ENCODE results near the gene CWC25. TPM values are rescaled to one million over a fixed set of nuclear protein-coding genes. Genes with fewer than 3 reads are reported as not detected.

CWC25 gene
- total and polyA plus RNA-seq, 2 of the 13 experiments (the other 11 are each of a cell fraction or from before 2014, with no cell fraction given): 15.6 to 22.7 TPM

DNA sequence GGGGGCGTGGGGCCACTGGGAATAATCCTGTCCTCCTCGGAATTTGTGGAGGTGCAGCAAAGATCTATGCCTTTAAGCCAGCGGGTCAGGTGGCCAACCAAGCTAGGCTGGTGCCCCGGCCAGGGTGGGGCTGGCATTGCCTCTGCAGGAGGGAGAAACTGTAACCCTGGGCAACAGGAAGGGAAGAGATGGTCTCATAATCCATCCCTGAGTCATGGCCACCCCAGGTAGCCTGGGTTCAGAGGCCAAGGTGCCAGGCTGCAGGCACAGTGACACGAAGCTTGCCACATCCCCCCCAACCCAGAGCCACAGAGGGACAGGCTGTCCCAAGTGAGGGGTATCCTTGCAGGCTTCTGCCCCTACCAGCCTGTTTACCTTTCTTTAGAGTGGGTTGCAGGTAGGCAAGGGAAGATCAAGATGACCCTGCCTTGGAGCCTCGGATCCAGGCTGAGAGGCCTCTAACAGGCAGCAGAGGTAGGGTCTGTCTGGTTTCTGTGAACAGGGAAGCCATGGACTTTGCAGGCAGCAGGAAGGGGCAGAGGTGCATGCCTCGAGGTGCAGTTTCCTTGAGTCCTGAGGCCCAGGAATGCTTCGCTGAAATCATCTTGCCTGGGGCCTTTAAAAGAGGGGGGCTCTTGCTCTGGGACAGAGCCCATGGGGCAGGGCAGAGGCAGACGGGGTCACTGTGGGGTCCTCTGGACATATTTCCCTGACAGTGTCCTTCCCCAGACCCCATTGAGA is 48.7 kb upstream of the CWC25 start:
- FAIRE-seq: no peak
- no TSS peak for BruUV-seq (replicated peaks)
- no peak overlapping the region for H2AFZ ChIP-seq (ENCODE audit: low read length)
- CTCF ChIA-PET (ENCODE audit: low intra/inter-chr PET ratio, low total read pairs): no interaction called here
- no peak for ATAC-seq
- H4K20me1 ChIP-seq (ENCODE audit: insufficient read depth, low read length): peaks cover 61% of the 10 kb centered on the region
- intact Hi-C loops (cut with micrococcal nuclease; ENCODE audit: unreplicated experiment) (loop anchor here (5.0 kb wide), 2 partner anchors 43 to 278 kb away; partner anchors contain the start of gene PLXDC1), in situ Hi-C loops (cut with HindIII; ENCODE audit: extremely low pct_ligation_motif_present, low pct_unique_long_range_greater_than_20kb) (no loop called here)
- H3K79me2 ChIP-seq (ENCODE audit: insufficient read depth, low read length): peaks cover 76% of the 10 kb centered on the region
- H3K4me3 ChIP-seq (replicated peaks in 1 of 3; ENCODE audit: insufficient read depth in 1 of 3, low read depth in 2 of 3, low read length in 3 of 3): no peak overlapping the region; a peak in 1 of 6 replicates
- H3K9me3 ChIP-seq (ENCODE audit: low read length): no peaks in the 10 kb centered on the region
- H3K27ac ChIP-seq (ENCODE audit: extremely low read length, insufficient read depth, low read length): no peak overlapping the region
- peaks cover 64% of the 10 kb centered on the region for H3K4me1 ChIP-seq (ENCODE audit: insufficient read depth, low read length)
- H3K27me3 ChIP-seq (ENCODE audit: control insufficient read depth in 1 of 2, insufficient read depth in 2 of 2, low read length in 2 of 2): peaks cover 0 to 2% of the 10 kb centered on the region in 2 experiments; a peak in 2 of 5 replicates
- 80% methylated on average over 7 of the region's 9 CpGs for WGBS (ENCODE audit: low lambda C conversion rate)
- H3K36me3 ChIP-seq (replicated peaks in 1 of 2; ENCODE audit: control insufficient read depth in 1 of 2, insufficient read depth in 2 of 2, low read length in 2 of 2): peaks cover 13 to 31% of the 10 kb centered on the region in 2 experiments
- no peak for DNase-seq (ENCODE audit: low spot score)
- peak overlapping the region; percentile 87; the same call in 1 of the 2 replicates for H3K4me2 ChIP-seq (ENCODE audit: low read depth, low read length)
- POLR2A ChIA-PET: interaction anchor here (1.4 to 7.3 kb wide), 10 partner anchors 8 to 279 kb away, joined by 3 to 175 read pairs (median 4); partner anchors contain the start of genes CWC25, PSMB3 and RPL23
- H3K9ac ChIP-seq (ENCODE audit: insufficient read depth, low read depth, low read length): peak overlapping the region; percentile 5; the same call in 1 of the 2 replicates
- TF ChIP-seq RFX3 (CRISPR knock-in tag; IDR thresholded peaks at IDR 0.05): peak; percentile 47; the same call in 1 of the 2 replicates
- TF ChIP-seq ZNF567 (CRISPR knock-in tag; IDR thresholded peaks at IDR 0.05; ENCODE audit: borderline replicate concordance): no peak
- no peak for TF ChIP-seq ZNF232 (CRISPR knock-in tag; IDR thresholded peaks at IDR 0.05; ENCODE audit: borderline replicate concordance)
- TF ChIP-seq ADNP (CRISPR knock-in tag; IDR thresholded peaks at IDR 0.05): no peak
- no peak for TF ChIP-seq ZFY (CRISPR knock-in tag; IDR thresholded peaks at IDR 0.05)
- TF ChIP-seq HNF4G (IDR thresholded peaks at IDR 0.05; ENCODE audit: borderline replicate concordance, low read depth, low read length): no peak
- TF ChIP-seq HNF4G (CRISPR knock-in tag; IDR thresholded peaks at IDR 0.05; ENCODE audit: borderline replicate concordance, low read depth): no peak
- TF ChIP-seq ZBTB38 (CRISPR knock-in tag; IDR thresholded peaks at IDR 0.05): no peak
- TF ChIP-seq, protein P1, sequence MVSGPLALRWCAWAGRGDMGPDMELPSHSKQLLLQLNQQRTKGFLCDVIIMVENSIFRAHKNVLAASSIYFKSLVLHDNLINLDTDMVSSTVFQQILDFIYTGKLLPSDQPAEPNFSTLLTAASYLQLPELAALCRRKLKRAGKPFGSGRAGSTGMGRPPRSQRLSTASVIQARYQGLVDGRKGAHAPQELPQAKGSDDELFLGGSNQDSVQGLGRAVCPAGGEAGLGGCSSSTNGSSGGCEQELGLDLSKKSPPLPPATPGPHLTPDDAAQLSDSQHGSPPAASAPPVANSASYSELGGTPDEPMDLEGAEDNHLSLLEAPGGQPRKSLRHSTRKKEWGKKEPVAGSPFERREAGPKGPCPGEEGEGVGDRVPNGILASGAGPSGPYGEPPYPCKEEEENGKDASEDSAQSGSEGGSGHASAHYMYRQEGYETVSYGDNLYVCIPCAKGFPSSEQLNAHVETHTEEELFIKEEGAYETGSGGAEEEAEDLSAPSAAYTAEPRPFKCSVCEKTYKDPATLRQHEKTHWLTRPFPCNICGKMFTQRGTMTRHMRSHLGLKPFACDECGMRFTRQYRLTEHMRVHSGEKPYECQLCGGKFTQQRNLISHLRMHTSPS (CRISPR knock-in tag; IDR thresholded peaks at IDR 0.05; ENCODE audit: low read depth): peak; percentile 44; the same call in 1 of the 2 replicates
- no peak for TF ChIP-seq AHR (CRISPR knock-in tag; IDR thresholded peaks at IDR 0.05)
- no peak for TF ChIP-seq HMG20B (CRISPR knock-in tag; conservative IDR thresholded peaks at IDR 0.05)
- TF ChIP-seq, protein P2, sequence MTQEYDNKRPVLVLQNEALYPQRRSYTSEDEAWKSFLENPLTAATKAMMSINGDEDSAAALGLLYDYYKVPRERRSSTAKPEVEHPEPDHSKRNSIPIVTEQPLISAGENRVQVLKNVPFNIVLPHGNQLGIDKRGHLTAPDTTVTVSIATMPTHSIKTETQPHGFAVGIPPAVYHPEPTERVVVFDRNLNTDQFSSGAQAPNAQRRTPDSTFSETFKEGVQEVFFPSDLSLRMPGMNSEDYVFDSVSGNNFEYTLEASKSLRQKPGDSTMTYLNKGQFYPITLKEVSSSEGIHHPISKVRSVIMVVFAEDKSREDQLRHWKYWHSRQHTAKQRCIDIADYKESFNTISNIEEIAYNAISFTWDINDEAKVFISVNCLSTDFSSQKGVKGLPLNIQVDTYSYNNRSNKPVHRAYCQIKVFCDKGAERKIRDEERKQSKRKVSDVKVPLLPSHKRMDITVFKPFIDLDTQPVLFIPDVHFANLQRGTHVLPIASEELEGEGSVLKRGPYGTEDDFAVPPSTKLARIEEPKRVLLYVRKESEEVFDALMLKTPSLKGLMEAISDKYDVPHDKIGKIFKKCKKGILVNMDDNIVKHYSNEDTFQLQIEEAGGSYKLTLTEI (CRISPR knock-in tag; conservative IDR thresholded peaks at IDR 0.05): no peak
- TF ChIP-seq FOXC1 (CRISPR knock-in tag; IDR thresholded peaks at IDR 0.05; ENCODE audit: borderline replicate concordance): no peak
- no peak for TF ChIP-seq ZFYVE20 (CRISPR knock-in tag; IDR thresholded peaks at IDR 0.05; ENCODE audit: borderline replicate concordance, low read depth)
- TF ChIP-seq ZNF317 (CRISPR knock-in tag; IDR thresholded peaks at IDR 0.05): no peak
- TF ChIP-seq, protein P3, sequence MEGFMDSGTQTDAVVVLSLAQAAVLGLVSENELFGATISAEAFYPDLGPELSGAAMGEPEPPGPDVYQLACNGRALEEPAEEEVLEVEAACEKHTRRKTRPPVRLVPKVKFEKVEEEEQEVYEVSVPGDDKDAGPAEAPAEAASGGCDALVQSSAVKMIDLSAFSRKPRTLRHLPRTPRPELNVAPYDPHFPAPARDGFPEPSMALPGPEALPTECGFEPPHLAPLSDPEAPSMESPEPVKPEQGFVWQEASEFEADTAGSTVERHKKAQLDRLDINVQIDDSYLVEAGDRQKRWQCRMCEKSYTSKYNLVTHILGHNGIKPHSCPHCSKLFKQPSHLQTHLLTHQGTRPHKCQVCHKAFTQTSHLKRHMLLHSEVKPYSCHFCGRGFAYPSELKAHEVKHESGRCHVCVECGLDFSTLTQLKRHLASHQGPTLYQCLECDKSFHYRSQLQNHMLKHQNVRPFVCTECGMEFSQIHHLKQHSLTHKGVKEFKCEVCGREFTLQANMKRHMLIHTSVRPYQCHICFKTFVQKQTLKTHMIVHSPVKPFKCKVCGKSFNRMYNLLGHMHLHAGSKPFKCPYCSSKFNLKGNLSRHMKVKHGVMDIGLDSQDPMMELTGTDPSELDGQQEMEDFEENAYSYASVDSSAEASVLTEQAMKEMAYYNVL (CRISPR knock-in tag; IDR thresholded peaks at IDR 0.05; ENCODE audit: borderline replicate concordance): no peak
- no peak for TF ChIP-seq KDM6A (CRISPR knock-in tag; IDR thresholded peaks at IDR 0.05; ENCODE audit: low read depth)
- TF ChIP-seq ERF (CRISPR knock-in tag; IDR thresholded peaks at IDR 0.05): no peak
- TF ChIP-seq IKZF4 (CRISPR knock-in tag; IDR thresholded peaks at IDR 0.05; ENCODE audit: borderline replicate concordance, low read depth, not compliant biosample characterization): no peak

Measured in HepG2 (cell line).